B cell (primary cell): ENCODE data around the gene PROC. TPM values are rescaled to one million over a fixed set of nuclear protein-coding genes. Genes with fewer than 3 reads are reported as not detected.

Experiments used
- ATAC-seq: fragments of 200-7000 bp; cut with Tn5 transposase; one replicate; pipeline ENCODE4 v1.10.0; 2021; ENCODE audit warnings: low read depth, mild to moderate bottlenecking, moderate number of reproducible peaks, moderate library complexity
- CTCF ChIA-PET: fragments of 350-600 bp; sonication (Branson Sonifier 250); formaldehyde crosslinking; loops from one replicate; lab custom pipeline; 2021; ENCODE audit warnings: antibody characterized with exemption, inconsistent platforms; lab: Charles Lee
- POLR2A ChIA-PET: fragments of 350-600 bp; sonication (Branson Sonifier 250); formaldehyde crosslinking; loops from one replicate; lab custom pipeline; 2021; ENCODE audit warnings: antibody characterized with exemption; lab: Charles Lee
- DNase-seq: peaks from one replicate; pipeline ENCODE4 v3.0.0; 2013
- H2AFZ ChIP-seq: 2 replicates; pipeline ENCODE4 v1.6.1; 2012; ENCODE audit warnings: mild to moderate bottlenecking, low read depth, low read length; ENCODE audit not compliant: insufficient read depth, poor library complexity, severe bottlenecking
- H3K27ac ChIP-seq, 2 donors: 1 replicate in 1 of 2; 2 replicates in 1 of 2; pipeline ENCODE4 v1.5.1; 2012 to 2013; ENCODE audit warnings: low read length in 2 of 2, mild to moderate bottlenecking in 2 of 2, moderate library complexity in 1 of 2
- H3K27me3 ChIP-seq, 4 experiments: fragments of 200-600 bp in 1 of 4; sonication (generic) in 1 of 4; replicated peaks in 1 of 4; 1 replicate in 2 of 4; 2 replicates in 2 of 4; pipeline versions ENCODE4 v1.6.1 to v1.7.0; 2013 to 2016; ENCODE audit warnings: low read length in 3 of 4, mild to moderate bottlenecking in 2 of 4, mixed read lengths in 1 of 4, moderate library complexity in 1 of 4; ENCODE audit not compliant: insufficient read depth in 4 of 4, control insufficient read depth in 3 of 4; ENCODE audit errors: control extremely low read depth in 1 of 4
- H3K36me3 ChIP-seq, 2 experiments: replicated peaks in 1 of 2; 1 replicate in 1 of 2; 2 replicates in 1 of 2; pipeline versions ENCODE4 v1.6.1 to v1.7.1; 2013; ENCODE audit warnings: low read length in 1 of 2; ENCODE audit not compliant: insufficient read depth in 2 of 2, control insufficient read depth in 1 of 2; ENCODE audit errors: control extremely low read depth in 1 of 2, extremely low read depth in 1 of 2
- H3K4me1 ChIP-seq, 2 donors: fragments of 200-600 bp in 1 of 2; sonication (generic) in 1 of 2; 1 replicate in 1 of 2; 2 replicates in 1 of 2; pipeline versions ENCODE4 v1.5.1 to v1.6.1; 2013 to 2017; ENCODE audit warnings: low read length in 2 of 2; ENCODE audit not compliant: control insufficient read depth in 2 of 2, insufficient read depth in 2 of 2
- H3K4me2 ChIP-seq: replicated peaks from 2 replicates; pipeline ENCODE3; 2012; ENCODE audit warnings: mild to moderate bottlenecking, low read depth, low read length; ENCODE audit not compliant: poor library complexity, severe bottlenecking
- H3K4me3 ChIP-seq, 5 experiments: fragments of 200-600 bp in 1 of 5; sonication (generic) in 1 of 5; 1 replicate in 3 of 5; 2 replicates in 2 of 5; pipeline versions ENCODE4 v1.5.1 to v1.7.0; 2011 to 2016; ENCODE audit warnings: low read length in 4 of 5, mild to moderate bottlenecking in 4 of 5, low read depth in 2 of 5, control low read depth in 1 of 5, moderate library complexity in 1 of 5; ENCODE audit not compliant: insufficient read depth in 1 of 5; ENCODE audit errors: control extremely low read depth in 1 of 5, extremely low read depth in 1 of 5
- H3K79me2 ChIP-seq: fragments of 200-600 bp; sonication (generic); one replicate; pipeline ENCODE4 v1.6.0; 2016; ENCODE audit warnings: low read length; ENCODE audit not compliant: control insufficient read depth, insufficient read depth
- H3K9ac ChIP-seq: fragments of 200-600 bp; sonication (generic); 2 replicates; pipeline ENCODE4 v1.6.1; 2017; ENCODE audit warnings: mild to moderate bottlenecking, low read length, moderate library complexity
- H3K9me3 ChIP-seq, 3 donors: one replicate each; pipeline versions ENCODE4 v1.6.1 to v1.7.1; 2013; ENCODE audit warnings: low read length in 2 of 3; ENCODE audit not compliant: control insufficient read depth in 2 of 3, insufficient read depth in 1 of 3; ENCODE audit errors: control extremely low read depth in 1 of 3
- H4K20me1 ChIP-seq: 2 replicates; pipeline ENCODE4 v1.6.0; 2012; ENCODE audit warnings: mild to moderate bottlenecking, low read length; ENCODE audit not compliant: insufficient read depth, control insufficient read depth, poor library complexity, severe bottlenecking
- H3K27ac Mint-ChIP-seq: one replicate; pipeline ENCODE4 v1.8.0; 2021; ENCODE audit warnings: mixed read lengths
- H3K27me3 Mint-ChIP-seq: one replicate; pipeline ENCODE4 v1.8.0; 2021; ENCODE audit warnings: mixed read lengths
- H3K4me1 Mint-ChIP-seq: one replicate; pipeline ENCODE4 v1.8.0; 2021; ENCODE audit warnings: mixed read lengths
- H3K4me3 Mint-ChIP-seq: one replicate; pipeline ENCODE4 v1.8.0; 2021; ENCODE audit warnings: mixed read lengths
- H3K9me3 Mint-ChIP-seq: one replicate; pipeline ENCODE4 v1.8.0; 2022; ENCODE audit warnings: mixed read lengths; ENCODE audit not compliant: insufficient read depth
- EZH2 ChIP-seq: IDR thresholded peaks from 2 replicates; pipeline ENCODE4 v1.6.1; 2012; ENCODE audit warnings: borderline replicate concordance, low read depth, mild to moderate bottlenecking, moderate library complexity, low read length; ENCODE audit not compliant: insufficient read depth, poor library complexity, severe bottlenecking
- WGBS: methylation state at CpG from one replicate; pipeline ENCODE4 v1.1.5; 2013; ENCODE audit warnings: missing lambda C conversion rate; ENCODE audit not compliant: insufficient coverage; 5-methylcytosine and 5-hydroxymethylcytosine counted together
- intact Hi-C: fragments of 100-400 bp; cut with micrococcal nuclease; formaldehyde crosslinking; loops from one replicate; pipeline ENCODE4 v1.10.0; 2022
- polyA plus RNA-seq: library from polyadenylated mRNA; depleted of rRNA; stranded (reverse); fragments of >200 nt; gene quantifications from 2 replicates; pipeline ENCODE4 v1.2.3, GENCODE V29; 2012
- total RNA-seq, 2 donors: library from RNA; stranded (reverse); fragments of 120-200 nt in 1 of 2; gene quantifications; 1 replicate in 1 of 2; 2 replicates in 1 of 2; pipeline versions ENCODE4 v1.2.3 to v1.2.4, GENCODE V29; 2013 to 2022
- TF ChIP-seq, protein P1 (sequence below): fragments of 200-600 bp; IDR thresholded peaks from one replicate; pipeline ENCODE4 v1.8.0; 2022; ENCODE audit warnings: antibody characterized with exemption, mild to moderate bottlenecking

Gene PROC
- total and polyA plus RNA-seq, 2 donors (not counting 1 experiment from before 2014, with no cell fraction given): 0.40 TPM; not detected in 1

DNA sequence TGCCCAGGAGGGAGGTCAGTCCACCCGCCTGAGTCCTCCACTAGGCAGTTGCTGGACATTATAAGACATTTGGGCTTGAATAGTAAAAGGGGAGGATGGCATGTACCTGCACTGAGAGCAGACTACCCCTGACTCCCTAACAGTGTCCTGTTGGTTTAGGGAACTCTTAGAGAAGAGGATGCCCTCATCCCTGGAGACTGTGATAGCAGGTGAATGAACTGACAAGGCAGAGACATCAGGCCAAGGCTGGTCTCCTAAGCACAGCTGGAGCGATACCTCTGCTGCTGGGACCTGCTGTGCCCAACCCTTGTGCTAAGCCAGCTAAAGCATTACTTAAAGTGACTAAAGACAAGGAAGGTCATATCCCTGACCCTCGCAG is 34.8 kb downstream of the PROC start:
- CTCF ChIA-PET: interaction anchor here (1.4 kb wide), 1 partner anchor 26 kb away, joined by 4 read pairs; no protein-coding TSS in a partner anchor
- no peak overlapping the region for H3K4me2 ChIP-seq
- no peak overlapping the region for H3K9ac ChIP-seq

DNA sequence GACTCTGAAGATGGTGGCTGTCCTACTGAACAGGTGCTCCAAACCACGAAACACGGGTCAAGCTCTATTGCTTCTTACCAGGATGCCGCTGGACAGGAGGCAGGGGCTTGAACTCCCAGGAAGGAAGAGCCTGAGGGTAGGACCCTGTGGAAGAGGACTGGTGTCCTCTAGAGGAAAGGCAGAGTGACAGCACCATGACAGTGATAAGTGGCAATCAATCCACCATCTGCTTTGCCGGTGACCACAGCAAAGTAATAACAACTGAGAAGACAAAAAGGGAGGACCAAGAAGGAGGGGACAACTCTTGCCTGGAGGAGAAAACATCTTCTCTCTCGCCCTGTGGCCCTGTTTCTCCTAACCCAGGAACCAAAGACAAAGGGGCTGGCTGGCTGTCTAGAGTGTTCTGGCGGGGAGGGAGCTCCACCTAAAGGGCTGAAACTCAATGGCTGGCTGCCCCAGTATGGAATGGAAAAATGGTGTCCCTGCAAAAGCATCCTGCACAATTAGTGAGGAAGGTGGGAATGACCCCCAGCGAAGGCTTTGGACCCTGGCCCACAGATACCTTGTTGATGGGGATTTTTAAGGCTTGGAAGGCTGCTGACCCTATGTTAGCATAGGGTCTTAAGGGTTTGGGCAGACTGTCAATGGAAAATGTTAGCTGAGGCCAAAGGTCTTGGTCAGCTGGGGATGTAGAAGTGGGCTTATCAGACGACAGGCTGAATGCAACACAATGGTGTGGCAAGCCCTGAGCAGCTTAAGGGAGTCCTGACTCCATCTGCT is 35.4 kb downstream of the PROC start:
- H3K27me3 Mint-ChIP-seq: no peaks in the 10 kb centered on the region
- H3K9me3 ChIP-seq: no peaks in the 10 kb centered on the region
- ATAC-seq (no peak), DNase-seq (no peak)
- no peak overlapping the region for H3K9ac ChIP-seq
- TF ChIP-seq, protein P1, sequence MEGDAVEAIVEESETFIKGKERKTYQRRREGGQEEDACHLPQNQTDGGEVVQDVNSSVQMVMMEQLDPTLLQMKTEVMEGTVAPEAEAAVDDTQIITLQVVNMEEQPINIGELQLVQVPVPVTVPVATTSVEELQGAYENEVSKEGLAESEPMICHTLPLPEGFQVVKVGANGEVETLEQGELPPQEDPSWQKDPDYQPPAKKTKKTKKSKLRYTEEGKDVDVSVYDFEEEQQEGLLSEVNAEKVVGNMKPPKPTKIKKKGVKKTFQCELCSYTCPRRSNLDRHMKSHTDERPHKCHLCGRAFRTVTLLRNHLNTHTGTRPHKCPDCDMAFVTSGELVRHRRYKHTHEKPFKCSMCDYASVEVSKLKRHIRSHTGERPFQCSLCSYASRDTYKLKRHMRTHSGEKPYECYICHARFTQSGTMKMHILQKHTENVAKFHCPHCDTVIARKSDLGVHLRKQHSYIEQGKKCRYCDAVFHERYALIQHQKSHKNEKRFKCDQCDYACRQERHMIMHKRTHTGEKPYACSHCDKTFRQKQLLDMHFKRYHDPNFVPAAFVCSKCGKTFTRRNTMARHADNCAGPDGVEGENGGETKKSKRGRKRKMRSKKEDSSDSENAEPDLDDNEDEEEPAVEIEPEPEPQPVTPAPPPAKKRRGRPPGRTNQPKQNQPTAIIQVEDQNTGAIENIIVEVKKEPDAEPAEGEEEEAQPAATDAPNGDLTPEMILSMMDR: no peak
- no peak for TF ChIP-seq EZH2
- no peak overlapping the region for H3K4me3 Mint-ChIP-seq
- no peaks in the 10 kb centered on the region for H3K9me3 Mint-ChIP-seq
- H4K20me1 ChIP-seq: no peaks in the 10 kb centered on the region
- no peaks in the 10 kb centered on the region for H3K27me3 ChIP-seq
- H3K4me1 ChIP-seq: no peaks in the 10 kb centered on the region
- ChIA-PET POLR2A (interaction anchor here (0.6 kb wide), 1 partner anchor 13 kb away, joined by 3 read pairs; no protein-coding TSS in a partner anchor), CTCF (interaction anchor here (1.4 kb wide), 1 partner anchor 26 kb away, joined by 4 read pairs; no protein-coding TSS in a partner anchor)
- H3K79me2 ChIP-seq: peaks cover 2% of the 10 kb centered on the region
- H3K27ac ChIP-seq: no peak overlapping the region
- no peak overlapping the region for H3K4me2 ChIP-seq
- intact Hi-C loops: no loop called here
- peaks cover 8% of the 10 kb centered on the region for H3K4me1 Mint-ChIP-seq
- peaks cover 0 to 1% of the 10 kb centered on the region in 2 experiments for H3K36me3 ChIP-seq
- H2AFZ ChIP-seq: no peak overlapping the region
- H3K27ac Mint-ChIP-seq: no peak overlapping the region
- WGBS: 95% methylated on average over 7 of the region's 8 CpGs
- no peak overlapping the region for H3K4me3 ChIP-seq

More for the DNA sequence above, 34.8 kb downstream of the PROC start:
- H3K9me3 Mint-ChIP-seq: no peaks in the 10 kb centered on the region
- H3K9me3 ChIP-seq: no peaks in the 10 kb centered on the region
- H3K27ac Mint-ChIP-seq: no peak overlapping the region
- H3K4me1 Mint-ChIP-seq: peaks cover 6% of the 10 kb centered on the region
- no peak overlapping the region for H2AFZ ChIP-seq
- no peak for ATAC-seq
- H3K27ac ChIP-seq: no peak overlapping the region
- peaks cover 2% of the 10 kb centered on the region for H3K79me2 ChIP-seq
- no peaks in the 10 kb centered on the region for H4K20me1 ChIP-seq
- TF ChIP-seq, protein P1: no peak
- TF ChIP-seq EZH2: no peak
- intact Hi-C loops: no loop called here
- POLR2A ChIA-PET: no interaction called here
- no peak overlapping the region for H3K4me3 Mint-ChIP-seq
- H3K36me3 ChIP-seq: peaks cover 0 to 1% of the 10 kb centered on the region in 2 experiments
- no peaks in the 10 kb centered on the region for H3K4me1 ChIP-seq
- DNase-seq: no peak
- H3K4me3 ChIP-seq: no peak overlapping the region
- WGBS: 90% methylated on average over 2 of the region's 3 CpGs
- no peaks in the 10 kb centered on the region for H3K27me3 ChIP-seq
- H3K27me3 Mint-ChIP-seq: no peaks in the 10 kb centered on the region
